HFFc6 (cell line): ENCODE results near the gene METTL25. TPM values are rescaled to one million over a fixed set of nuclear protein-coding genes. Genes with fewer than 3 reads are reported as not detected.

Source experiments
- DNase-seq: peaks from one replicate; pipeline ENCODE4 v3.0.0-alpha.2; 2018
- H3K27ac Mint-ChIP-seq: 2 replicates; pipeline ENCODE4 v1.8.0; 2020; ENCODE audit warnings: mild to moderate bottlenecking, mixed read lengths
- H3K27me3 Mint-ChIP-seq: 2 replicates; pipeline ENCODE4 v1.8.0; 2021; ENCODE audit warnings: mild to moderate bottlenecking, moderate library complexity, mixed read lengths; ENCODE audit not compliant: insufficient read depth
- H3K36me3 Mint-ChIP-seq: 2 replicates; pipeline ENCODE4 v1.8.0; 2021; ENCODE audit warnings: low read depth, mixed read lengths
- H3K4me1 Mint-ChIP-seq: 2 replicates; pipeline ENCODE4 v1.8.0; 2020; ENCODE audit warnings: low read depth, mixed read lengths
- H3K4me3 Mint-ChIP-seq: 2 replicates; pipeline ENCODE4 v1.8.0; 2020; ENCODE audit warnings: mild to moderate bottlenecking, moderate library complexity, mixed read lengths
- H3K9me3 Mint-ChIP-seq: 2 replicates; pipeline ENCODE4 v1.8.0; 2020; ENCODE audit warnings: mild to moderate bottlenecking, mixed read lengths
- total RNA-seq, 6 experiments: library from RNA; stranded (reverse); fragmentation: NEBNext Ultra II Directional; extraction: Animal tissue kit (Norgen Biotek cat#: 25700); gene quantifications; 2 replicates in 1 of 6; 3 replicates in 5 of 6; pipeline ENCODE4 v1.2.3, GENCODE V29; 2021
- TF ChIP-seq, protein P1 (sequence below): fragments of 200-600 bp; sonication (generic); IDR thresholded peaks from 2 replicates; pipeline ENCODE4 v1.5.0; 2021; ENCODE audit warnings: antibody characterized with exemption, mild to moderate bottlenecking

Gene METTL25
- total RNA-seq, 6 experiments from 2014 or later = 4.5 to 7.3 (median 5.8) TPM

DNA sequence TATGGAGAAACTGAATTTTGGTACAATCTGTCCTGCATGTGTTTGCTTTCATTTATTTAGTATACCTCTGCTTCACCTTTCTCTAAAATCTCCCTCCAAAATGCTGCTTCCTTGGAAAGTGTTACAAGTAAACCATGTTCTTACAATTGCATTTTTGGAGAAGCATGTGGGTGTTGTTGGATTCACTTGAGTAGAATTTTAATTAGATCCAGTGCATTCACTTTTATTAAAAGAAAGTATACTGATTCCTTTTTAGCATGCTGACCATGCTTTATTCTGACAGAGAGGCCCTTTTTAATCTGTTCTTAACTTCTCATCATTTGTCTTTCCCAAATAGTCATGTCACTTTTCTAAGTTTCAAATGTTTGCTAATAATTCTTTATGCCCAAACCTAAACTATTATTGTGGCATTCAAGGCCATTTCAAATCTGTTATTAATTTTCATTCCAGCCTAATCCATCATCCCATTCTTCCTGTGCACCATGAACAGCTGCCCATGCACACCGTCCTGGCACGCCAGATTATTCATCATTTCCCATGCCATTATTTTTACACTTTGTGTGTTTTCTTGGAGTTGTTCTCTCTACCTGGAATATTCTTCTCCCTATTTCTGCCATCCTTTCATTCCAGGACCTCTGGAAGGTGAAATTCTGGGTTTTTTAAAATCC, 90.7 kb downstream of the METTL25 start:
- TF ChIP-seq, protein P1, sequence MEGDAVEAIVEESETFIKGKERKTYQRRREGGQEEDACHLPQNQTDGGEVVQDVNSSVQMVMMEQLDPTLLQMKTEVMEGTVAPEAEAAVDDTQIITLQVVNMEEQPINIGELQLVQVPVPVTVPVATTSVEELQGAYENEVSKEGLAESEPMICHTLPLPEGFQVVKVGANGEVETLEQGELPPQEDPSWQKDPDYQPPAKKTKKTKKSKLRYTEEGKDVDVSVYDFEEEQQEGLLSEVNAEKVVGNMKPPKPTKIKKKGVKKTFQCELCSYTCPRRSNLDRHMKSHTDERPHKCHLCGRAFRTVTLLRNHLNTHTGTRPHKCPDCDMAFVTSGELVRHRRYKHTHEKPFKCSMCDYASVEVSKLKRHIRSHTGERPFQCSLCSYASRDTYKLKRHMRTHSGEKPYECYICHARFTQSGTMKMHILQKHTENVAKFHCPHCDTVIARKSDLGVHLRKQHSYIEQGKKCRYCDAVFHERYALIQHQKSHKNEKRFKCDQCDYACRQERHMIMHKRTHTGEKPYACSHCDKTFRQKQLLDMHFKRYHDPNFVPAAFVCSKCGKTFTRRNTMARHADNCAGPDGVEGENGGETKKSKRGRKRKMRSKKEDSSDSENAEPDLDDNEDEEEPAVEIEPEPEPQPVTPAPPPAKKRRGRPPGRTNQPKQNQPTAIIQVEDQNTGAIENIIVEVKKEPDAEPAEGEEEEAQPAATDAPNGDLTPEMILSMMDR = no peak
- Mint-ChIP-seq H3K36me3 (no peaks in the 10 kb centered on the region), H3K27me3 (no peaks in the 10 kb centered on the region), H3K9me3 (no peaks in the 10 kb centered on the region), H3K27ac (no peak overlapping the region), H3K4me1 (no peaks in the 10 kb centered on the region), H3K4me3 (no peak overlapping the region)
- no peak for DNase-seq

DNA sequence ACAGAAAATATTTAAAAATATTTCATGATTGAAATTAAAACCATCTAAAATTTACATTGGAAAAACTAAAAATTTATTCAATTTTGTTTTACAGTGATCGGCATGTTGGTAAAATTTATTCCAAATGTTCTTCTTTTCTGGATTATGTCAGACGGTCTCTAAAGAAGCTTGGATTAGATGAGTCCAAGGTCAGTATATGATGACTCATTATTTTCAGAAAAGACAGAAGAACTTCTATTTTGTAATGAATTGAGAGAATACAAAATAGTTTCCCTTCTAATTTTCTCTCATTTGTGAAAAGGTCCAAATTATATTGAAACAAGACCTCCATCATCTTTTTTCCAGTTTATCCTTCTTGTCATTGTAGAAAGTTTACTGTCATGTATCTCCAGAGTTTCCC, 98.3 kb downstream of the METTL25 start:
- H3K4me3 Mint-ChIP-seq = no peak overlapping the region
- H3K27ac Mint-ChIP-seq = no peak overlapping the region
- TF ChIP-seq, protein P1 = no peak
- H3K4me1 Mint-ChIP-seq = peaks cover 6% of the 10 kb centered on the region; the same call in 1 of the 2 replicates
- no peak for DNase-seq
- H3K9me3 Mint-ChIP-seq = no peaks in the 10 kb centered on the region
- H3K36me3 Mint-ChIP-seq = no peaks in the 10 kb centered on the region
- no peaks in the 10 kb centered on the region for H3K27me3 Mint-ChIP-seq

DNA sequence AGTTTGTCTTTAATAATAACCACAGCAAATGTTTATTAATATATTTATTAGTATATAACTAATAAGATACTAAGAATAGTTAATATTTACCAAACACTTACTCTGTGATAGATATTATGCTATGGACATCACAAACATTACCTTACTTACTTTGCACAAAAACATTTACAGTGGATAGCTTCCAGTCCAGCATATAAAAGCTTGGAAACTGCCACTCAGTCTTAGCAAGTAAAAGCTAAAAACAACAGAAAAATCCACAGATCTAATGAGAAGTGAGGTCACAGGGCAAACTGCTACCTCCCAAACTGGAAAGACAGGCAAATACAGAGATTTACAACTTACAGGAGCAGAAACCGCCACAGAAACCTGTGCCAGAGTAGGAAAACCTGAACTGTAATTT, 99.8 kb downstream of the METTL25 start:
- TF ChIP-seq, protein P1 = no peak
- Mint-ChIP-seq H3K36me3 (no peaks in the 10 kb centered on the region), H3K27me3 (no peaks in the 10 kb centered on the region), H3K27ac (no peak overlapping the region), H3K4me3 (no peak overlapping the region), H3K9me3 (no peaks in the 10 kb centered on the region), H3K4me1 (peaks cover 6% of the 10 kb centered on the region; the same call in 1 of the 2 replicates)
- no peak for DNase-seq

DNA sequence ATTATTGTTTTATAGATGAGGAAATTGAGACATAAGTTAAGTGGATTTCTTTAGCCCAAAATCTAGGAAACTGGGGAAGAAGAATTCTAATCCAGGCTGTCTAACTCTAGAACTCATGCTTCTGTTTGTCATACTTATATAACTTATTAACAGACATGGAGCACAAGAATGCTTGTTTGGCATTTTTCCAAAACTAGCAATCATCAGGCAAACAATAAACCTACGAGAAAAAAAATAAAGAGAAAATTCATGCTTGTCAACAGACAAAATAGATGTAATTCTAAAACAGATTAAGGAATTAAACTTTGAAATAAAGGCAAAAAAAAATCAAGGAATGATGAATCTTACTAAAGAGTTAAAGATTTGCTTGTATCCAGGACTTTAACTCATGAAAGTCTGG, 103.1 kb downstream of the METTL25 start:
- Mint-ChIP-seq H3K27me3 (no peaks in the 10 kb centered on the region), H3K9me3 (no peaks in the 10 kb centered on the region), H3K4me3 (no peak overlapping the region), H3K27ac (no peak overlapping the region), H3K36me3 (no peaks in the 10 kb centered on the region), H3K4me1 (peaks cover 15% of the 10 kb centered on the region)
- TF ChIP-seq, protein P1 = no peak
- DNase-seq = no peak

DNA sequence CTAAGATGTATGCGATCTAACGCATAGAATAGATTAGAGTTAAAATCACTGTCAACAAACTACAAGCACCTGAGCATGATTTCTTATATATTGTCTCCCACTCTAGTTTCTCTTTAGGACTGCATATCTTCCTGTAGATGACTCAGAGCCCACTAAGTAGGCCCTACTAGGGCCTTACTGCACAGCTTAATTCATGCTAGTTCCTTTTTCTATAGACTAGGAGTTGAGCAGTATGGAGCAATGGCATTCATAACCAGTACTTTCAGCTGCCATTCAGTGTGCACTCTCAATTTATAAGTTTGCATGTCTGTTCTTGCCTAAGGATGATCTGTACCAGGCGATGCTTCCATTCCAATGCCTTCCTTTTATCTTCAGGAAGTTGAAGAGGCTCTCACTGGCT, 103.5 kb downstream of the METTL25 start:
- TF ChIP-seq, protein P1 = no peak
- DNase-seq = no peak
- peaks cover 15% of the 10 kb centered on the region for H3K4me1 Mint-ChIP-seq
- H3K9me3 Mint-ChIP-seq = no peaks in the 10 kb centered on the region
- H3K27me3 Mint-ChIP-seq = no peaks in the 10 kb centered on the region
- H3K27ac Mint-ChIP-seq = no peak overlapping the region
- no peaks in the 10 kb centered on the region for H3K36me3 Mint-ChIP-seq
- H3K4me3 Mint-ChIP-seq = no peak overlapping the region
